ENCODE measurements around the gene TENT5D.
"Not testable (repeated sequence)": the region's sequence is repeated elsewhere in the genome, so short reads cannot be mapped to it uniquely, and the experiment has no call there.

Gene TENT5D

DNA sequence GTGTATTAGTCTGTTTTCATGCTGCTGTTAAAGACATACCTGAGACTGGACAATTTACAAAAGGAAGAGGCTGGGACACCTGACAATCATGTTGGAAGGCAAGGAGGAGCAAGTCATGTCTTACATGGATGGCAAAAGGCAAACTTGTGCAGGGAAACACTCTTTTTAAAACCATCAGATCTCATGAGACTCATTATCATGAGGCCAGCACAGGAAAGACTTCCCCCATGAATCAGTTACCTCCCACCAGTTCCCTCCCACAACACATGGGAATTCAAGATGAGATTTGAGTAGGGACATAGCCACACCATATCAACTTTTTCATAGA lies 11.2 kb downstream of the TENT5D start:
- no peak for DNase-seq (ENCODE audit: extremely low read depth, low read depth)
- TF ChIP-seq, protein P1, sequence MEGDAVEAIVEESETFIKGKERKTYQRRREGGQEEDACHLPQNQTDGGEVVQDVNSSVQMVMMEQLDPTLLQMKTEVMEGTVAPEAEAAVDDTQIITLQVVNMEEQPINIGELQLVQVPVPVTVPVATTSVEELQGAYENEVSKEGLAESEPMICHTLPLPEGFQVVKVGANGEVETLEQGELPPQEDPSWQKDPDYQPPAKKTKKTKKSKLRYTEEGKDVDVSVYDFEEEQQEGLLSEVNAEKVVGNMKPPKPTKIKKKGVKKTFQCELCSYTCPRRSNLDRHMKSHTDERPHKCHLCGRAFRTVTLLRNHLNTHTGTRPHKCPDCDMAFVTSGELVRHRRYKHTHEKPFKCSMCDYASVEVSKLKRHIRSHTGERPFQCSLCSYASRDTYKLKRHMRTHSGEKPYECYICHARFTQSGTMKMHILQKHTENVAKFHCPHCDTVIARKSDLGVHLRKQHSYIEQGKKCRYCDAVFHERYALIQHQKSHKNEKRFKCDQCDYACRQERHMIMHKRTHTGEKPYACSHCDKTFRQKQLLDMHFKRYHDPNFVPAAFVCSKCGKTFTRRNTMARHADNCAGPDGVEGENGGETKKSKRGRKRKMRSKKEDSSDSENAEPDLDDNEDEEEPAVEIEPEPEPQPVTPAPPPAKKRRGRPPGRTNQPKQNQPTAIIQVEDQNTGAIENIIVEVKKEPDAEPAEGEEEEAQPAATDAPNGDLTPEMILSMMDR (IDR thresholded peaks at IDR 0.05; ENCODE audit: low read depth, low read length) = no peak

DNA sequence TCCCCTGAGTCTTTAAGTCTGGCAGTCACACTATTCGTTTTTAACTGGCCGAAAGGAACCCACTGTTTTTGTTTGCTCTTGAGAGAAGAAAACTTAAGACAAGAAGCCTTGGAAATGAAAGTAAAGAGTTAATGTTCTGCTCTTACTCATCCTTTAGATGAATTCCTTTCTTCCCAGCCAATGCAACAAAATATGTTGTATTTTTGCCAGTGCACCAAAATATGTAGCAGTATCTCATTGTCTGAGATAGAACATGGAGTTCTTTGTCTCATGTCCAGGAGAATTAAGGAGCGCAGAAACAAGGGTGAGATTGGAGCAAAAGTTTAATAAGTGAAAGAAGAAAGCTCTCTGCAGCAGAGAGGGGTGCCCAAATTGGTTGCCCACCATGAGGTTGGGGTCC lies 12.2 kb downstream of the TENT5D start:
- DNase-seq (ENCODE audit: extremely low read depth, low read depth) = no peak
- TF ChIP-seq, protein P1 (IDR thresholded peaks at IDR 0.05; ENCODE audit: low read depth, low read length) = no peak

DNA sequence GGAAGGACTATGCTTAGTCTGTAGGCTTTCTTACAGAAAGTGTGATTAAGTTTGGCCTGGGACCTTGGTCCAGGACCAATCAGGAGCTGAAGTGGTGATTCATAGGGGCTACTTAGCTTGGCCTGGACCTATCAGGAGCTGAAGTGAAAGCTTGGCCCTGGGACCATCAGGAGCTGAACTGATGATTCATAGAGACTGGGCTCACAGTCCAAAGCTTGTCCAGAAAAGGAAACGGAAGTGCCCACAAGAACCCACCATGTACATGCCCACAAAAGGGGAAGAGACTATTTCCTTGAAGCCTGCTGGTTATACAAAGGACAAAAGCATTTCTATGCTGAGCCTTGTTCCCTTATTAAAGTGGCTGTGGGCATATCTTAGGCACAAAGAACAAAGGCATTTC lies 12.6 kb downstream of the TENT5D start:
- TF ChIP-seq, protein P1 (IDR thresholded peaks at IDR 0.05; ENCODE audit: low read depth, low read length) = no peak
- DNase-seq (ENCODE audit: extremely low read depth, low read depth) = no peak

DNA sequence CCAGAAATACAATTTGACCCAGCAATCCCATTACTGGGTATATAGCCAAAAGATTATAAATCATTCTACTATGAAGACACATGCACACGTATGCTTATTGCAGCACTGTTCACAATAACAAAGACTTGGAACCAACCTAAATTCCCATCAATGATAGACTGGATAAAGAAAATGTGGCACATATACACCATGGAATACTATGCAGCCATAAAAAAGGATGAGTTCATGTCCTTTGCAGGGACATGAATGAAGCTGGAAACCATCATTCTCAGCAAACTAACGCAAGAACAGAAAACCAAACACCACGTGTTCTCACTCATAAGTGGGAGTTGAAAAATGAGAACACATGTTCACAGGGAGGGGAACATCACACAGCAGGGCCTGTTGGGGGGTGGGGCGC lies 47.9 kb downstream of the TENT5D start:
- not testable (repeated sequence) for DNase-seq (ENCODE audit: extremely low read depth, low read depth)

DNA sequence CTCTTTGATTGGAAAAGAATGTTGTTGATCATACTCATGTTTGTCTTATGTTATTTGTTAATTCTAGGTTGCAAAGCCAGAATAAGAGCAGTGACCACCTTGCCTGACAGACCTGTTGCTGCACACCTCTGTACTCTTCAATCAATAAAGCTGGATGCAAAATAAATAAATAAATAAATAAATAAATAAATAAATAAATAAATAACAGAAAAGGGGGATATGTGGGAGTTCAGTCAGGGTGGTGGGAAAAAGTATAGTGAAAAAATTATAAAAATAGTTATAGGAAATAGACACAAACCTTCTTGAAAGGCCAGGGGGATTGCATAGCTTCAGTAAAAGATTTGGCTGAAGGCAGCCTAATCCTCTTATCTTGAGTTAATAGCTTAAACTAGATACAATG lies 51.3 kb downstream of the TENT5D start:
- TF ChIP-seq, protein P1 (IDR thresholded peaks at IDR 0.05; ENCODE audit: low read depth, low read length) = no peak
- no peak for DNase-seq (ENCODE audit: extremely low read depth, low read depth)

DNA sequence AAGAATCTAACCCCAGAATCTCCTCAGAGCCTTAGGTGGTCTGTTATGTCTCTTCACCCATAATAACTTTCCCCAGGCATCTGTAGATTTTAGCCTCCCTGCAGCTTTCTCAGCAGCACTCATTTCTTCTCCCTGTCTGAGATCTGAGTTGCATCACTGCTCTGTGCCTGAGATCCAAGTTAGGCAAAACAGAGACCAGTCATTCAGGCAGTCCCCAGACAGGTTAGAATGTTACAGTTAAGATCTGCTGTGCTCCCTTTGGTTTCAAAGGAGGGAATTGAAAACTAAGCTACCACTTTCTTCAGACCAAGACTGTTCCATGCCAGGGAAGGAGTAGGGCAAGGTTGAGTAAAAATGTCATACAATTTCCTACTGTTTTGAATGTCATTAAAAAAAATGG lies 65.3 kb downstream of the TENT5D start:
- DNase-seq (ENCODE audit: extremely low read depth, low read depth) = no peak
- TF ChIP-seq, protein P1 (IDR thresholded peaks at IDR 0.05; ENCODE audit: low read depth, low read length) = no peak

DNA sequence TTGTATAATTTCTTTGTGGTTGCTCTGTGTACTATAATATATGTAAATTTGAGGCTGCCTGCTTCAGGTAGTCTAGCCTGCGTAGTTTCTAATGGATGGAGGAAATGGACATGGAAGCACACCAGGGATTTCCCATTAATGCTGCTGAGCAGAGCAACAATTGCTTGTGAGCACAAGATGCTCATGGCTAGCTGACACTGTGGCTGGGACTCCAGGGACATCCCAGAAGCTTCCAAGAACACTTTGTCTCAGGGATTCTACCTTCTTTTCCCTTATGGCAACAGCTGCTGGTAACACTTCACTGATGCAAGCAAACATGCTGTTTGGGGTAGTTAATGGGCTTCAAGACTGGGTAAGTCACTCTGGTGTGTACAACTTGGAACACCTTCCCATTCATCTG lies 66.1 kb downstream of the TENT5D start:
- DNase-seq (ENCODE audit: extremely low read depth, low read depth) = no peak
- TF ChIP-seq, protein P1 (IDR thresholded peaks at IDR 0.05; ENCODE audit: low read depth, low read length) = no peak

DNA sequence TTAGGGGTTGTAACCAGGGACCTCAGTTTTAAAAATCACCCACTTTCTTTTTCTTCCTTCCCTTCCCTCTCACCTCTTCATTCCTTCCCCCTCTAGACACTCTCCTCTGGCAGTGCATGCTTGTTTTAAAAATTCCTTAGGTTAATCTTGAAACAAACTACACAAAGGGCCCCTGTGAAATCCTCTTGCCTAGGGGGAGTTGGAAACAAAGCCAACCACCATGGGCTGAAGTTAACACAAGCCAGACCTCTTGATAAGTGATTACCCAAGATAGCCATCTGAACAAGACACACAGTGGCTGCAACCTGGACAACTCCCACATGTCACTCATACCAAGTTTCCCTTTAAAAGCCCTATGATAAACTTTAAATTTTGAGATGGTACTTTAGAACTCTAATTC lies 68.9 kb downstream of the TENT5D start:
- TF ChIP-seq, protein P1 (IDR thresholded peaks at IDR 0.05; ENCODE audit: low read depth, low read length) = no peak

More for the DNA sequence above, 68.9 kb downstream of the TENT5D start:
- DNase-seq (ENCODE audit: extremely low read depth, low read depth) = no peak

Measured in AG09319 (cell line).